Measurements from ENCODE around the gene THAP10. TPM values are rescaled to one million over a fixed set of nuclear protein-coding genes. Genes with fewer than 3 reads are reported as not detected.
A peak's percentile ranks its signal among the peaks of the same experiment; 100 is the strongest.

The THAP10 gene
- total RNA-seq, 1 donor, result 1.1 TPM

DNA sequence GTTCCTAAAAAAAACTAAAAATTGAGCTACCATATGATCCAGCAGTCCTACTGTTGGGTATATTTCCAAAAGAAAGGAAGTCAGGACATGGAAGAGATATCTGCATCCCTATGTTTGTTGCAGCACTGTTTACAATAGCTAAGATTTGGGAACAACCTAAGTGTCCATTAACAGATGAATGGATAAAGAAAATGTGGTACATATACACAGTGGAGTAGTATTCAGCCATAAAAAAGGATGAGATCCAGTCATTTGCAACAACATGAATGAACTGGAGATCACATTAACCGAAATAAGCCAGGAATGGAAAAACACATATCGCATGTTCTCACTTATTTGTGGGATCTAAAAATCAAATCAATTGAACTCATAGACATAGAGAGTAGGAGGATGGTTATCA lies 29.9 kb upstream of the THAP10 start:
- no peak overlapping the region for H3K4me2 ChIP-seq (ENCODE audit: insufficient read depth, low read length)
- H2AFZ ChIP-seq (ENCODE audit: low read length), result no peak overlapping the region
- no peaks in the 10 kb centered on the region for H3K79me2 ChIP-seq (ENCODE audit: insufficient read depth, low read length)
- no peak overlapping the region for H3K27ac ChIP-seq (ENCODE audit: low read depth, low read length)
- no peaks in the 10 kb centered on the region for H3K4me1 ChIP-seq (ENCODE audit: insufficient read depth, low read length)
- no peaks in the 10 kb centered on the region for H3K9me3 ChIP-seq (ENCODE audit: low read depth, low read length)
- no peaks in the 10 kb centered on the region for H3K27me3 ChIP-seq (ENCODE audit: insufficient read depth, low read length)
- H3K36me3 ChIP-seq (ENCODE audit: insufficient read depth, low read length), result no peaks in the 10 kb centered on the region
- no peak for DNase-seq (ENCODE audit: insufficient read length, low spot score, missing footprints)
- H3K4me3 ChIP-seq (ENCODE audit: insufficient read depth, low read length), result no peak overlapping the region
- TF ChIP-seq, protein P1, sequence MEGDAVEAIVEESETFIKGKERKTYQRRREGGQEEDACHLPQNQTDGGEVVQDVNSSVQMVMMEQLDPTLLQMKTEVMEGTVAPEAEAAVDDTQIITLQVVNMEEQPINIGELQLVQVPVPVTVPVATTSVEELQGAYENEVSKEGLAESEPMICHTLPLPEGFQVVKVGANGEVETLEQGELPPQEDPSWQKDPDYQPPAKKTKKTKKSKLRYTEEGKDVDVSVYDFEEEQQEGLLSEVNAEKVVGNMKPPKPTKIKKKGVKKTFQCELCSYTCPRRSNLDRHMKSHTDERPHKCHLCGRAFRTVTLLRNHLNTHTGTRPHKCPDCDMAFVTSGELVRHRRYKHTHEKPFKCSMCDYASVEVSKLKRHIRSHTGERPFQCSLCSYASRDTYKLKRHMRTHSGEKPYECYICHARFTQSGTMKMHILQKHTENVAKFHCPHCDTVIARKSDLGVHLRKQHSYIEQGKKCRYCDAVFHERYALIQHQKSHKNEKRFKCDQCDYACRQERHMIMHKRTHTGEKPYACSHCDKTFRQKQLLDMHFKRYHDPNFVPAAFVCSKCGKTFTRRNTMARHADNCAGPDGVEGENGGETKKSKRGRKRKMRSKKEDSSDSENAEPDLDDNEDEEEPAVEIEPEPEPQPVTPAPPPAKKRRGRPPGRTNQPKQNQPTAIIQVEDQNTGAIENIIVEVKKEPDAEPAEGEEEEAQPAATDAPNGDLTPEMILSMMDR (IDR thresholded peaks at IDR 0.05; ENCODE audit: extremely low read depth, low read depth, low read length), result no peak
- H4K20me1 ChIP-seq (ENCODE audit: insufficient read depth, low read length), result no peaks in the 10 kb centered on the region

DNA sequence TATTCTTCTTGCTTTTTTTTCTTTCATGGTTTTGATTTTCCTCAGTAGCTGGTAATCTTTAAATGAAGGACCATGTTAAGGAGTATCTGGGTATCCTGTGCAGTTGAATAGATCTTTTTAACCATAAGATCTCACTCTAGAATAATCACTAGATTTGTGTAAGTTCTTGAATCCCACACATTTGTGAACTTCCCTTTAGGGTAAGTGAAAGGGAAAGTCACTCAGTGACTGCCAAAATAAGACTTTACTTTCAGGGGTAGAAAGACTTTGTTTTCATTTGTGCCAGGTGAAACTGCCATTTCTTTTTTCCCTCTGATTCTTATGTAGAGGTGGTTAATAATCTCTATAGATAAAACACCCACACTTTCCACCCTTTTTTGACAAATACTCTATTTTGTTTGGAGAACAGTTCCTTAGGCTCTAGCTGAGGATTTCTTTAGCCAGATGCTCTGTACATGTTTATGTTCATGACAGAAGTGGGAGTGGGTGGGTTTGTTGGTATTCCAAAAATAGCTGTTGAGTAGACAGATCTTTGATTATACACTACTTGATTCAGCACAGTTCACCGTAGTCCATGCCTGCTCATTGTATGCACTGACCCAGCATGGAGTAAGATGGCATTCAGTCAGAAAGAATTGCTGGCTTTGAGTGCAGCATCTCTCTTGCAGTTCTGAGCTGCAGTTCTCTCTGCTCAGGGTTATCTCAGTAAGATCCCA lies 28.9 kb upstream of the THAP10 start:
- Histone ChIP-seq H4K20me1 (ENCODE audit: insufficient read depth, low read length) (no peaks in the 10 kb centered on the region), H3K4me1 (ENCODE audit: insufficient read depth, low read length) (no peaks in the 10 kb centered on the region), H3K27ac (ENCODE audit: low read depth, low read length) (no peak overlapping the region), H3K79me2 (ENCODE audit: insufficient read depth, low read length) (no peaks in the 10 kb centered on the region), H3K4me3 (ENCODE audit: insufficient read depth, low read length) (no peak overlapping the region), H3K36me3 (ENCODE audit: insufficient read depth, low read length) (no peaks in the 10 kb centered on the region), H2AFZ (ENCODE audit: low read length) (no peak overlapping the region), H3K4me2 (ENCODE audit: insufficient read depth, low read length) (no peak overlapping the region), H3K9me3 (ENCODE audit: low read depth, low read length) (no peaks in the 10 kb centered on the region), H3K27me3 (ENCODE audit: insufficient read depth, low read length) (no peaks in the 10 kb centered on the region)
- TF ChIP-seq, protein P1 (IDR thresholded peaks at IDR 0.05; ENCODE audit: extremely low read depth, low read depth, low read length), result no peak
- peak; percentile 39 for DNase-seq (ENCODE audit: insufficient read length, low spot score, missing footprints)

DNA sequence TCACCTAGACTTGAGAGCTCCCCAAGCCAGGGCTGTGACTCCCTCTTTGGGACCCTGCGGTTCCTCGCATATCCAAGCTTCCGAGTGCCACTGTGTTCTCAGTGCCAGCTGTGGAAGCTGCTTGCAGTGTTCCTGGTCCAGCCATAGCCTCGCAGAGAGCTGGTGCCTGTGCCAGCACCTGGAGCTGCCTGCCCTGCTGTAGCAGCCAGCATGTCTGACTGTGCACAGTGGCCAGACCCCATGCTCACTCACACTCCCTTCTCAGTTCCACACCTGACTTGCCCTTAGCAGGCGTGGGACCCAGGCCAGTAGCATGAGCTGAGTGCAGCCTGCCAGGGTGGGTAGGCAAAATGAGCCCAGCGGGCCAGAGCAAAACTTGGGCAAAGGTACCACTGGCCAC lies 25.7 kb upstream of the THAP10 start:
- no peak for DNase-seq (ENCODE audit: insufficient read length, low spot score, missing footprints)
- Histone ChIP-seq H3K4me1 (ENCODE audit: insufficient read depth, low read length) (no peaks in the 10 kb centered on the region), H3K27ac (ENCODE audit: low read depth, low read length) (no peak overlapping the region), H3K27me3 (ENCODE audit: insufficient read depth, low read length) (no peaks in the 10 kb centered on the region), H3K4me3 (ENCODE audit: insufficient read depth, low read length) (no peak overlapping the region), H2AFZ (ENCODE audit: low read length) (no peak overlapping the region), H3K4me2 (ENCODE audit: insufficient read depth, low read length) (no peak overlapping the region), H4K20me1 (ENCODE audit: insufficient read depth, low read length) (no peaks in the 10 kb centered on the region), H3K9me3 (ENCODE audit: low read depth, low read length) (no peaks in the 10 kb centered on the region), H3K36me3 (ENCODE audit: insufficient read depth, low read length) (no peaks in the 10 kb centered on the region), H3K79me2 (ENCODE audit: insufficient read depth, low read length) (no peaks in the 10 kb centered on the region)
- TF ChIP-seq, protein P1 (IDR thresholded peaks at IDR 0.05; ENCODE audit: extremely low read depth, low read depth, low read length), result no peak

DNA sequence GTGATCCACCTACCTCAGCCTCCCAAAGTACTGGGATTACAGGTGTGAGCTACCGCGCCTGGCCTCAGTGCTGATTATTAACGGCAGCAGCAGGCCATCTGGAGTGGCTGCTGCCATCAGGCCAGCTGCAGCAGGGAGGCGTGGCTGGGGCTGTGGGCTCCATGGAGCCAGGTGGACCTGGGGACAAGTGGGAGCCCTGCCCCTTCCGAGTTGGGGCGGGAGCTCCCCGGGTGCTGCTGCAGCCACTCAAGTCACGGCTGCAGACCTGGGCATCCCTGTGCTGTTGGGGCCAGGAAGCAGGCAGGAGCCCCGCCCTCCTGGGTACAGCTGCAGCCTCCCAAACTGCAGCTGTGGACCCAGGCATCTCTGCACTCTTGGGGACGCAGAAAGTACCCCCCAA lies 24.3 kb upstream of the THAP10 start:
- Histone ChIP-seq H3K27ac (ENCODE audit: low read depth, low read length) (no peak overlapping the region), H3K79me2 (ENCODE audit: insufficient read depth, low read length) (no peaks in the 10 kb centered on the region), H3K4me1 (ENCODE audit: insufficient read depth, low read length) (no peaks in the 10 kb centered on the region), H3K9me3 (ENCODE audit: low read depth, low read length) (no peaks in the 10 kb centered on the region), H3K4me3 (ENCODE audit: insufficient read depth, low read length) (no peak overlapping the region), H3K4me2 (ENCODE audit: insufficient read depth, low read length) (no peak overlapping the region), H4K20me1 (ENCODE audit: insufficient read depth, low read length) (no peaks in the 10 kb centered on the region), H3K27me3 (ENCODE audit: insufficient read depth, low read length) (no peaks in the 10 kb centered on the region), H3K36me3 (ENCODE audit: insufficient read depth, low read length) (no peaks in the 10 kb centered on the region), H2AFZ (ENCODE audit: low read length) (no peak overlapping the region)
- TF ChIP-seq, protein P1 (IDR thresholded peaks at IDR 0.05; ENCODE audit: extremely low read depth, low read depth, low read length), result no peak
- DNase-seq (ENCODE audit: insufficient read length, low spot score, missing footprints), result no peak

Measured in osteoblast (primary cell).